PC-3 (cell line): ENCODE results near the gene KDM5A. TPM values are rescaled to one million over a fixed set of nuclear protein-coding genes. Genes with fewer than 3 reads are reported as not detected.

ENCODE experiments used
- ATAC-seq: fragments of 200-7000 bp; cut with Tn5 transposase; 2 replicates; pipeline ENCODE4 v1.9.1; 2020; ENCODE audit warnings: mild to moderate bottlenecking, moderate library complexity
- BruUV-seq: library from RNA; stranded (reverse); fragments of 400-500 nt; replicated peaks from 2 replicates; lab custom pipeline; 2021; lab: Mats Ljungman, UMichigan
- CTCF ChIA-PET: fragments of 300-600 bp; sonication (Branson Sonifier 250); formaldehyde crosslinking; loops from one replicate; lab custom pipeline; 2022; ENCODE audit warnings: antibody characterized with exemption; lab: Charles Lee
- POLR2A ChIA-PET: fragments of 300-600 bp; sonication (Branson Sonifier 250); formaldehyde crosslinking; loops from one replicate; lab custom pipeline; 2022; ENCODE audit warnings: antibody characterized with exemption; ENCODE audit not compliant: unreplicated experiment; lab: Charles Lee
- DNase-seq: peaks from one replicate; pipeline ENCODE4 v3.0.0-alpha.2; 2015
- H2AFZ ChIP-seq: fragments of 300-600 bp; sonication (generic); 2 replicates; pipeline ENCODE4 v1.6.0; 2016; ENCODE audit warnings: antibody characterized with exemption, low read length
- H3F3A ChIP-seq: fragments of 300-600 bp; sonication (generic); one replicate; pipeline ENCODE4 v1.6.0; 2017; ENCODE audit warnings: antibody characterized with exemption, low read length, control low read depth, mild to moderate bottlenecking; ENCODE audit not compliant: unreplicated experiment
- H3K27ac ChIP-seq: fragments of 300-600 bp; sonication (generic); 2 replicates; pipeline ENCODE4 v1.5.1; 2016; ENCODE audit warnings: mild to moderate bottlenecking, low read length
- H3K27me3 ChIP-seq: fragments of 300-600 bp; sonication (generic); 2 replicates; pipeline ENCODE4 v1.6.1; 2016; ENCODE audit warnings: low read length, mixed read lengths
- H3K36me3 ChIP-seq: fragments of 300-600 bp; sonication (generic); 2 replicates; pipeline ENCODE4 v1.6.1; 2016; ENCODE audit warnings: low read depth, mixed run types, low read length, mixed read lengths
- H3K4me1 ChIP-seq: fragments of 300-600 bp; sonication (generic); 2 replicates; pipeline ENCODE4 v1.5.1; 2016; ENCODE audit warnings: low read length; ENCODE audit not compliant: insufficient read depth
- H3K4me2 ChIP-seq: fragments of 300-600 bp; sonication (generic); 2 replicates; pipeline ENCODE4 v1.6.0; 2016; ENCODE audit warnings: low read length
- H3K4me3 ChIP-seq: fragments of 300-600 bp; sonication (generic); 2 replicates; pipeline ENCODE4 v1.5.1; 2016; ENCODE audit warnings: mild to moderate bottlenecking, low read length, mixed read lengths
- H3K79me2 ChIP-seq: fragments of 300-600 bp; sonication (generic); 2 replicates; pipeline ENCODE4 v1.6.1; 2017; ENCODE audit warnings: low read length, mixed read lengths
- H3K9ac ChIP-seq: fragments of 300-600 bp; sonication (generic); 2 replicates; pipeline ENCODE4 v1.6.0; 2016; ENCODE audit warnings: mild to moderate bottlenecking, low read length
- H3K9me2 ChIP-seq: fragments of 300-600 bp; sonication (generic); replicated peaks from 2 replicates; pipeline ENCODE4 v1.6.1; 2016; ENCODE audit warnings: mixed run types, low read length, mixed read lengths
- H3K9me3 ChIP-seq: fragments of 300-600 bp; sonication (generic); 2 replicates; pipeline ENCODE4 v1.6.1; 2016; ENCODE audit warnings: low read length, mixed read lengths
- H4K20me1 ChIP-seq: fragments of 300-600 bp; sonication (generic); 2 replicates; pipeline ENCODE4 v1.6.1; 2016; ENCODE audit warnings: low read length, mixed read lengths
- CTCF ChIP-seq: fragments of 300-600 bp; sonication (generic); conservative IDR thresholded peaks from 2 replicates; pipeline ENCODE4 v1.5.1; 2017; ENCODE audit warnings: antibody characterized with exemption, low read depth, mild to moderate bottlenecking, low read length
- EZH2 ChIP-seq: fragments of 300-600 bp; sonication (generic); IDR thresholded peaks from one replicate; pipeline ENCODE4 v1.6.1; 2017; ENCODE audit warnings: antibody characterized with exemption, mild to moderate bottlenecking, low read length; ENCODE audit not compliant: unreplicated experiment
- EZH2phosphoT487 ChIP-seq: fragments of 300-600 bp; sonication (generic); IDR thresholded peaks from 2 replicates; pipeline ENCODE4 v1.6.1; 2018; ENCODE audit warnings: mild to moderate bottlenecking, antibody characterized with exemption, low read length, borderline replicate concordance
- intact Hi-C: fragments of 100-400 bp; cut with micrococcal nuclease; formaldehyde crosslinking; loops from 2 replicates; pipeline ENCODE4 v1.9.0; 2023
- total RNA-seq: library from RNA; depleted of rRNA; stranded (reverse); fragments of >200 nt; gene quantifications from 2 replicates; pipeline ENCODE4 v1.2.3, GENCODE V29; 2014

KDM5A gene
- total RNA-seq, 1 experiment from 2014 or later: 27.8 TPM

GRCh38 chr12:262113-262512 is 127.0 kb downstream of the KDM5A start:
- Histone ChIP-seq H3K27ac (no peak overlapping the region), H4K20me1 (no peaks in the 10 kb centered on the region), H3K27me3 (peaks cover 60% of the 10 kb centered on the region), H3K9me2 (no peaks in the 10 kb centered on the region), H2AFZ (no peak overlapping the region), H3K9ac (no peak overlapping the region), H3K4me3 (no peak overlapping the region), H3K79me2 (no peaks in the 10 kb centered on the region), H3F3A (no peaks in the 10 kb centered on the region), H3K36me3 (no peaks in the 10 kb centered on the region), H3K9me3 (no peaks in the 10 kb centered on the region), H3K4me2 (no peak overlapping the region), H3K4me1 (no peaks in the 10 kb centered on the region)
- no TSS peak for BruUV-seq
- DNase-seq (no peak), ATAC-seq (no peak)
- ChIA-PET CTCF (no interaction called here), POLR2A (no interaction called here)
- intact Hi-C loops: no loop called here
- TF ChIP-seq CTCF (no peak), EZH2phosphoT487 (no peak), EZH2 (no peak)

GRCh38 chr12:257521-258321 is 131.4 kb downstream of the KDM5A start:
- ATAC-seq: no peak
- no peak overlapping the region for H2AFZ ChIP-seq
- intact Hi-C loops: no loop called here
- H3F3A ChIP-seq: no peaks in the 10 kb centered on the region
- no peaks in the 10 kb centered on the region for H3K9me3 ChIP-seq
- H3K4me1 ChIP-seq: no peaks in the 10 kb centered on the region
- H4K20me1 ChIP-seq: no peaks in the 10 kb centered on the region
- no peak for DNase-seq
- no peak overlapping the region for H3K9ac ChIP-seq
- ChIA-PET POLR2A (no interaction called here), CTCF (no interaction called here)
- peaks cover 54% of the 10 kb centered on the region for H3K27me3 ChIP-seq
- H3K27ac ChIP-seq: no peak overlapping the region
- H3K9me2 ChIP-seq: no peaks in the 10 kb centered on the region
- TF ChIP-seq CTCF: no peak
- TF ChIP-seq EZH2: no peak
- TF ChIP-seq EZH2phosphoT487: no peak
- H3K4me2 ChIP-seq: no peak overlapping the region
- no peaks in the 10 kb centered on the region for H3K79me2 ChIP-seq
- H3K4me3 ChIP-seq: no peak overlapping the region
- no TSS peak for BruUV-seq
- no peaks in the 10 kb centered on the region for H3K36me3 ChIP-seq

GRCh38 chr12:256958-257357 is 132.2 kb downstream of the KDM5A start:
- H3K79me2 ChIP-seq: no peaks in the 10 kb centered on the region
- intact Hi-C loops: no loop called here
- BruUV-seq: no TSS peak
- H3K9me2 ChIP-seq: no peaks in the 10 kb centered on the region
- H3K4me3 ChIP-seq: no peak overlapping the region
- H3K27me3 ChIP-seq: peaks cover 52% of the 10 kb centered on the region
- ChIA-PET CTCF (no interaction called here), POLR2A (no interaction called here)
- ATAC-seq (no peak), DNase-seq (no peak)
- no peaks in the 10 kb centered on the region for H4K20me1 ChIP-seq
- no peaks in the 10 kb centered on the region for H3K4me1 ChIP-seq
- no peaks in the 10 kb centered on the region for H3K36me3 ChIP-seq
- H3K9ac ChIP-seq: no peak overlapping the region
- H3K27ac ChIP-seq: no peak overlapping the region
- H3K9me3 ChIP-seq: no peaks in the 10 kb centered on the region
- H3F3A ChIP-seq: no peaks in the 10 kb centered on the region
- H3K4me2 ChIP-seq: no peak overlapping the region
- H2AFZ ChIP-seq: no peak overlapping the region
- TF ChIP-seq CTCF (no peak), EZH2 (no peak), EZH2phosphoT487 (no peak)
